Body of pancreas (tissue), 4 donors: Measurements from ENCODE around the gene GSDMA.

Source experiments
- CTCF ChIP-seq, 7 experiments: fragments of 450-650 bp in 4 of 7; fragments of 200-600 bp in 3 of 7; sonication (generic) in 3 of 7; IDR thresholded peaks; one replicate each; pipeline ENCODE4 v1.5.1; 2016 to 2019; ENCODE audit warnings: antibody characterized with exemption in 7 of 7
- POLR2A ChIP-seq, 3 donors: fragments of 450-650 bp; IDR thresholded peaks; one replicate each; pipeline ENCODE4 v1.6.1; 2016; ENCODE audit warnings: antibody characterized with exemption in 3 of 3, mild to moderate bottlenecking in 2 of 3

GRCh38 chr17:39946551-39947330 lies 16.1 kb upstream of the GSDMA start:
- TF ChIP-seq CTCF (IDR thresholded peaks at IDR 0.05) (no peak), POLR2A (IDR thresholded peaks at IDR 0.05) (no peak)
